Testis (tissue), 3 donors: ENCODE data around the gene TLE1. TPM values are rescaled to one million over a fixed set of nuclear protein-coding genes. Genes with fewer than 3 reads are reported as not detected.

Source experiments
- DNase-seq: peaks from one replicate; pipeline ENCODE4 v3.0.0-alpha.2; 2019
- H3K27ac ChIP-seq, 2 donors: fragments of 200-600 bp; sonication (generic); one replicate each; pipeline ENCODE4 v1.5.1; 2019
- H3K27me3 ChIP-seq: fragments of 200-600 bp; sonication (generic); one replicate; pipeline ENCODE4 v1.5.1; 2019
- H3K36me3 ChIP-seq: fragments of 200-600 bp; sonication (generic); one replicate; pipeline ENCODE4 v1.5.1; 2017; ENCODE audit warnings: low read depth; ENCODE audit errors: missing control alignments
- H3K4me1 ChIP-seq: fragments of 200-600 bp; sonication (generic); one replicate; pipeline ENCODE4 v1.5.1; 2019
- H3K4me3 ChIP-seq, 2 donors: fragments of 200-600 bp; sonication (generic); one replicate each; pipeline ENCODE4 v1.5.1; 2017 to 2019
- H3K9me3 ChIP-seq: fragments of 200-600 bp; sonication (generic); one replicate; pipeline ENCODE4 v1.5.1; 2017
- POLR2A ChIP-seq: fragments of 450-650 bp; IDR thresholded peaks from one replicate; pipeline ENCODE4 v1.6.1; 2017; ENCODE audit warnings: antibody characterized with exemption, mild to moderate bottlenecking, moderate library complexity
- WGBS, 2 donors: methylation state at CpG; one replicate each; pipeline ENCODE4 v1.1.5; 2018; 5-methylcytosine and 5-hydroxymethylcytosine counted together
- intact Hi-C: fragments of 100-400 bp; cut with DNase I; formaldehyde crosslinking; loops from one replicate; pipeline ENCODE4 v1.15.1; 2023; ENCODE audit warnings: low total_unique reads
- polyA plus RNA-seq: library from polyadenylated mRNA; stranded (reverse); fragments of 350-450 nt; fragmentation: Illumina TruSeq; extraction: RNeasy Lipid Tissue Mini Kit (QIAGEN cat#74804); gene quantifications from one replicate; pipeline ENCODE4 v1.2.3, GENCODE V29; 2014; ENCODE audit warnings: low read depth, low replicate concordance; ENCODE audit not compliant: insufficient read depth
- total RNA-seq, 2 donors: library from RNA; depleted of rRNA; stranded (reverse); fragments of >200 nt; gene quantifications; one replicate each; pipeline ENCODE4 v1.2.3, GENCODE V29; 2016
- TF ChIP-seq, protein P1 (sequence below), 3 experiments: fragments of 450-650 bp in 2 of 3; fragments of 200-600 bp in 1 of 3; sonication (generic) in 1 of 3; IDR thresholded peaks; one replicate each; pipeline ENCODE4 v1.5.1; 2016 to 2019; ENCODE audit warnings: antibody characterized with exemption in 3 of 3, mild to moderate bottlenecking in 2 of 3, moderate library complexity in 1 of 3

The TLE1 gene
- total and polyA plus RNA-seq, 3 donors from 2014 or later = 53.3 to 95.8 (median 81.0) TPM

DNA sequence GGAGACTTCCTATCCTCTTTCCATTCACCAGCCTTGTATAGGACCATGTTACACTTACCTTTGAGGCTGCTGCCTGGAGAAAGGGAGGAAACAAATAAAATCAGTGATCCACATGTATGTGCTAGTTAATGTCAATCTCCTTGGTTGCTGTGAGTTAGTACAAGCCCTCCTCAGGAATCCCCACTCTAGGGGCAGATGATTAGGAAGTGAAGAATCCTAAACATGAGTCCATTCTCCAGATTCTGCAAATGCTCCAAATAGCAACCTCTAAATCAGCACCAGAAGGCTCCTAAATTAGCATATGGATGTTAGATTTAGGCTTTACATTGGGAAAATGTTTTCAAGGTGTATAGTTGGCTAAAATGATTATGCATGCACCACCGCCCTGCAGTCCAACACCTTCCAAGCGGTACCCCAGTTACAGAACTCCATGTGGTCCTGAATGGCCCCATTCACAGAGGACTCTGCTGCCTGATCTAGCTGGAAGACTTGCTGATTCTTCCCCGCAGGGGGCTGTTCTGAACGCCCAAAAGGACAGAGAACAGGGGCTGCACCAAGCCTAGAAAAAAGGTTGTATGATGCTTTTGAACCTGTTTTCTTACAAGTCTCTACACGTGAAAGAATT, 123.2 kb downstream of the TLE1 start:
- intact Hi-C loops = no loop called here
- 93 to 97% methylated on average over 5 of the region's 5 CpGs for WGBS, 2 donors

DNA sequence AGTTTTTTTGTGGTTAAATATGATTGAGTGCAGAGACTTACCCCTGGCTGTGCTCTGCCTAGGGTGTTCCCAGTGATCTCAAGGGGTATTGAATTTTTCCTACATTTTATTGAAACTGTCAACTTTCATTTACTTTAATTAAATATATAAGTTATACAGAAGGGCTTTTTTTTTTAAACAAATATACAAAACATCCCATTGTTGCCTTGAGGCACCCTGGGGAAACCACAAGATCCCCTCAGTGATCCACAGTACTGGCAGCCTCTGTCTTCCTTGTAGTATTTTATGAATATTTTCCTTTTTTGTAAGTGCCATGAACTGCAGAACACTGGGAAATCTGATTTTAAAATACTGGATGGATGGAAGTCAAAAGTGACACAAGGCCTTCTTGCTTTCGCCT, 123.7 kb downstream of the TLE1 start:
- H3K27me3 ChIP-seq = no peaks in the 10 kb centered on the region
- no peaks in the 10 kb centered on the region for H3K4me1 ChIP-seq
- H3K27ac ChIP-seq = no peak overlapping the region
- intact Hi-C loops = no loop called here
- H3K36me3 ChIP-seq = no peaks in the 10 kb centered on the region
- no peaks in the 10 kb centered on the region for H3K9me3 ChIP-seq
- H3K4me3 ChIP-seq = no peak overlapping the region
- DNase-seq = no peak
- TF ChIP-seq, protein P1, sequence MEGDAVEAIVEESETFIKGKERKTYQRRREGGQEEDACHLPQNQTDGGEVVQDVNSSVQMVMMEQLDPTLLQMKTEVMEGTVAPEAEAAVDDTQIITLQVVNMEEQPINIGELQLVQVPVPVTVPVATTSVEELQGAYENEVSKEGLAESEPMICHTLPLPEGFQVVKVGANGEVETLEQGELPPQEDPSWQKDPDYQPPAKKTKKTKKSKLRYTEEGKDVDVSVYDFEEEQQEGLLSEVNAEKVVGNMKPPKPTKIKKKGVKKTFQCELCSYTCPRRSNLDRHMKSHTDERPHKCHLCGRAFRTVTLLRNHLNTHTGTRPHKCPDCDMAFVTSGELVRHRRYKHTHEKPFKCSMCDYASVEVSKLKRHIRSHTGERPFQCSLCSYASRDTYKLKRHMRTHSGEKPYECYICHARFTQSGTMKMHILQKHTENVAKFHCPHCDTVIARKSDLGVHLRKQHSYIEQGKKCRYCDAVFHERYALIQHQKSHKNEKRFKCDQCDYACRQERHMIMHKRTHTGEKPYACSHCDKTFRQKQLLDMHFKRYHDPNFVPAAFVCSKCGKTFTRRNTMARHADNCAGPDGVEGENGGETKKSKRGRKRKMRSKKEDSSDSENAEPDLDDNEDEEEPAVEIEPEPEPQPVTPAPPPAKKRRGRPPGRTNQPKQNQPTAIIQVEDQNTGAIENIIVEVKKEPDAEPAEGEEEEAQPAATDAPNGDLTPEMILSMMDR (IDR thresholded peaks at IDR 0.05) = no peak
- no peak for TF ChIP-seq POLR2A
- 93 to 100% methylated on average over 1 of the region's 1 CpG for WGBS, 2 donors

More for the DNA sequence above, 123.2 kb downstream of the TLE1 start:
- H3K27me3 ChIP-seq = no peaks in the 10 kb centered on the region
- no peaks in the 10 kb centered on the region for H3K9me3 ChIP-seq
- no peak overlapping the region for H3K4me3 ChIP-seq
- TF ChIP-seq, protein P1 (IDR thresholded peaks at IDR 0.05) = no peak
- no peak for TF ChIP-seq POLR2A
- no peaks in the 10 kb centered on the region for H3K36me3 ChIP-seq
- DNase-seq = no peak
- no peak overlapping the region for H3K27ac ChIP-seq
- H3K4me1 ChIP-seq = no peaks in the 10 kb centered on the region

DNA sequence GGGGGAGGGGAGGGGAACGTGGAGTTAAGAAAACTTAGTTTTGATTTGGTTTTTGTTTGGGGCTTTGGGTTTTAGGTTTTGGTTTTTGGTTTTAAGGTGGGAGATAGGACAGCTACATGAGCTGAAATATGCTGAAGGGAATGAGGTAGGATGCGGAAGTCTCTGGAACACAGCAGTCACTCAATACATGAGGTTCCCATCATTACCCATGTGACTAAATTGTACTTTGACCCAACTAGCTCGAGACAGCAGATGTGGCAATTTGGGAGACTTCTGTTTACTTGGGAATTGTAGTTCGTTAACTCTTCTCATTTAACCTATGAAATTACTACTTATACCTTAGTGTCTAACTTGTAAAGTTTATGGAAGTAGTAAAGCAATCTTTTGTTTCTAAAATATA, 124.2 kb downstream of the TLE1 start:
- no peak for DNase-seq
- H3K9me3 ChIP-seq = no peaks in the 10 kb centered on the region
- no peaks in the 10 kb centered on the region for H3K27me3 ChIP-seq
- no peak overlapping the region for H3K4me3 ChIP-seq
- TF ChIP-seq, protein P1 (IDR thresholded peaks at IDR 0.05) = no peak
- no peak for TF ChIP-seq POLR2A
- H3K27ac ChIP-seq = no peak overlapping the region
- no peaks in the 10 kb centered on the region for H3K4me1 ChIP-seq
- intact Hi-C loops = no loop called here
- no peaks in the 10 kb centered on the region for H3K36me3 ChIP-seq
- 78 to 84% methylated on average over 4 of the region's 4 CpGs for WGBS, 2 donors

DNA sequence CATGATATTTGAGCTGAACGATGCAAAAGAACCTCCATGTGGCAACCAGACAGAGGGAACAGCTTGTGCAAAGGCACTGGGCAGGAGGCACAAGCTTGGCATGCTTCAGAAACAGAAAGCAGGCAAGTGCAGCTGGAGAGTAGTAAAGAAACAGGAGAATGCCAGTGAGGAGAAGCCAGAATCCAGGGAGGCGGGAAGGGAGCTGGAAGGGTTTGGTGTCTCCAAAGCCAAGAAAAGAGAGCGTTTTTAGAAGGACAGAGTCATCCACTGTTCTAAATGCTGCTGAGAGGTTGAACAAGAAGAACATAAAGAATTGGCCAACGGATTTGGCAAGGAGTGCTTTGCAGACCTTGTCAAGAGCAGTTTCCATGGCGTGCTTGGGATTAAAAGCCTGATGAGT, 124.7 kb downstream of the TLE1 start:
- Histone ChIP-seq H3K4me1 (no peaks in the 10 kb centered on the region), H3K27ac (no peak overlapping the region), H3K27me3 (no peaks in the 10 kb centered on the region), H3K4me3 (no peak overlapping the region), H3K36me3 (no peaks in the 10 kb centered on the region), H3K9me3 (no peaks in the 10 kb centered on the region)
- TF ChIP-seq, protein P1 (IDR thresholded peaks at IDR 0.05) = no peak
- TF ChIP-seq POLR2A = no peak
- WGBS, 2 donors = 57 to 61% methylated on average over 5 of the region's 5 CpGs
- intact Hi-C loops = no loop called here
- no peak for DNase-seq

DNA sequence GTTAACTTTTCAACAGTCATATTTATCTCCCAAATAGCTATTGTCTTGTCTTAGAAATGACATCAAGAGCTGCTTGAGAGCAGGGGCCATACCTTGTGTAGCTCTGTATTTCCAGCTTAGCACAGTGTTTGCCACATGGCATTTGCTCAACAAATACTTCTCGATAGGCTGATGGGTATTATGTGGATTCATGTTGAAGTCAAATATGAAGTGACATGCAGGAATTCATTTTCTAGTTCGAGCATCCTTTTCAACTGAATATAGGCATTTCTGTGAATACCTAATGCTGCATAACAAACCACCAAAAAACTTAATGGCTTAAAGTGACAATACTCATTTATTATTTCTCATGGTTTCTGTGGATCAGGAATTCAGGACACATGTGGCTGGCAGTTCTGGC, 125.6 kb downstream of the TLE1 start:
- intact Hi-C loops = no loop called here
- no peak overlapping the region for H3K27ac ChIP-seq
- no peaks in the 10 kb centered on the region for H3K27me3 ChIP-seq
- 93 to 96% methylated on average over 2 of the region's 2 CpGs for WGBS, 2 donors
- TF ChIP-seq, protein P1 (IDR thresholded peaks at IDR 0.05) = no peak
- TF ChIP-seq POLR2A = no peak
- H3K4me3 ChIP-seq = no peak overlapping the region
- H3K9me3 ChIP-seq = no peaks in the 10 kb centered on the region
- no peaks in the 10 kb centered on the region for H3K36me3 ChIP-seq
- peaks cover under 1% of the 10 kb centered on the region for H3K4me1 ChIP-seq
- DNase-seq = no peak
